HG03064 (cell line): ENCODE measurements around the gene KIRREL3.

Source experiments
- ATAC-seq: cut with Tn5 transposase; IDR thresholded peaks from one replicate; pipeline ENCODE4 v1.9.1; 2021; ENCODE audit warnings: low read depth; ENCODE audit not compliant: unreplicated experiment

The KIRREL3 gene

DNA sequence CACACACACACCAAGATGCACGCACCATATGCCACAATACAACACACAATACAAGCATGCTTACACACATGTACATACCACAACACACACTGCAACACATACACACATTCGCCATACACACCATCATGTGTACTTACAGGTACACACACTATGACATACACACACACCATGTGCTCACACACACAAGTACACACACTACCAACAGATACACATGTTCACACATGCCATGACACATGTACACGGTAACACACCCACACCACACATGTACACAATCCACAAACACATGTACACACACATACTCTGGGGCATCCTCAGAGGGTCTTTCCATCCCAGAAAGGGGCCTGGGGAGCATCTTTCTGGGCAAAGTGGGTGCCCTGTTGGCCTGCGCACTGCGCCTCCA, 562.8 kb downstream of the KIRREL3 start:
- no peak for ATAC-seq

DNA sequence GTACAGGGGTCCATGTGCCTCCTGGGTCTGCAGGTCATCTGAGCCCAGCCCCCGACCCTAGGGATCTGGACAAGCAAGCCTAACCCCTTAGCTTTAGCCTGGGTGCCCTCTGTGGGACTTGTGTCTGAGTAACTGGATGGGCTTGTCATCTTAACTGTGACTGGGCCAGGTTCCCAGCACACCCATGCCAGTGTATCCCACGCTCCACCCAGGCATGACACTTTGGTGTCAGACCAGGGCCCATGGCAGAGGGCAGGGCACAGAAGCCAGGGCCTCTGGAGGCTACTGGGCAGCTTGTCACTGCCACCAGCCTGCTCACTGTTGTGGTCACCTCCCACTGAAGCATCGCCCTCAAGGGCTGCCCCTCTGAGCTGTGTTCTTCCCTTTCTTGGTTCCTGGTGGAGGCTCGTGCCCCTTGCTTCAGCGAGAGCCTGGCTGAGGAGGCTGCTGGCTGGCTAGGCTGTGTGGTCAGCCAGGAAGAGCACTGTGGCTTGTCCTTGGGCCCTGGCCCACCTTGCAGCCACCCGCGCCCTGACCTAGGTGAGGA, 564.3 kb downstream of the KIRREL3 start:
- no peak for ATAC-seq

DNA sequence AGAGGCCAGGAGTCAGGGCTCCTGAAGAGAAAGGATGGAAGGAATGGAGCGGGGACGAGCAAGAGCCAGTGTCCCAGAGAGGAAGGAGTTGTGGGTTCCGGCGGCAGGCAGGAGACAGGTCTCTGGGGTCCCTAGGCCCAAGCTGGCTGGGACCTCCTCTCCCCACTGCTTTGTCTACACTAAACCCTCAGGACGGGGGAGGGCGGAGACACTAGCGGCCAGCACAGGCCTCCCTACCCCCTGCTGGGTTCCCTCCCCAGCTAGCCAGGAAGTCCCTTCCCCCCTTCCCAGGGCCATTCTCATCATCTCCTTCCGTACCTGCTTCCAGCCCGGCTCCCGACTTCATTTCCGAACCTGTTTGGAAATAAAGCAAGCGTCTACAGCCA, 565.6 kb downstream of the KIRREL3 start:
- ATAC-seq: no peak

GRCh38 chr11:126433989-126434949, 566.3 kb downstream of the KIRREL3 start:
- ATAC-seq: no peak

- ATAC-seq: no peak
Observed at GRCh38 chr11:126433244-126433846, 567.2 kb downstream of the KIRREL3 start.

- no peak for ATAC-seq
Observed at GRCh38 chr11:126432525-126432924, 568.0 kb downstream of the KIRREL3 start.

GRCh38 chr11:126432065-126432461, 568.5 kb downstream of the KIRREL3 start:
- ATAC-seq: no peak

DNA sequence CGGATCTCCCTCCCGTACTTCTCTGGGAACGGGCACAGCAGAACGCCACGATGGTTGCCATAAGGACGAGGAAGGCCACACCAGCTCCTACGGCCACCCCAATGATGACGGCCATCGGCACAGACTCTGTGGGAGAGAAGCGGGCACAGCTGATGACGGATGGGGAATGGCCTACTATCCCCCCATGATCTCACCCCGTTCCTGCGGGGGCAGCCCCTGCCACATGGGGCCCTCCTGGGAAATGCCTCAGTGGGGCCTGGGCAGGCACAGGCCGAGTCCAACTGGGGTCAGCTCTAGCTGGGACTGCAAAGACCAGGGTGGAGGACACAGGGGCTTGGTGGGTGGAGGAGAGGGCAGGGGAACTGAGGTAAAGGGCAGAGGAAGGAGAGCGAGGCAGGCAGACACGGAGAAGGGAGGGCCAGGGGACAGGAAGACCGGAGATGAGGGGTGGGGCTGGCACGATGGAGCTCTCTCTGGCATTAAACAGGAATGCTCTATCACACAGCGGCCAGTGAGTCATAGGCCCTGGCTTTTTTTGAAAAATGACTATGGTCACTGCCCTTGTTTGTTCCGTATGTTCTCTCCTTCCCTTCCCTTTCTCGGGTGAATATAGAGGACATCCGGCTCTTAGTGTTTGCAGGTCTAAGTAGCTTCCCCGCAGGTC, 569.0 kb downstream of the KIRREL3 start:
- ATAC-seq: no peak

DNA sequence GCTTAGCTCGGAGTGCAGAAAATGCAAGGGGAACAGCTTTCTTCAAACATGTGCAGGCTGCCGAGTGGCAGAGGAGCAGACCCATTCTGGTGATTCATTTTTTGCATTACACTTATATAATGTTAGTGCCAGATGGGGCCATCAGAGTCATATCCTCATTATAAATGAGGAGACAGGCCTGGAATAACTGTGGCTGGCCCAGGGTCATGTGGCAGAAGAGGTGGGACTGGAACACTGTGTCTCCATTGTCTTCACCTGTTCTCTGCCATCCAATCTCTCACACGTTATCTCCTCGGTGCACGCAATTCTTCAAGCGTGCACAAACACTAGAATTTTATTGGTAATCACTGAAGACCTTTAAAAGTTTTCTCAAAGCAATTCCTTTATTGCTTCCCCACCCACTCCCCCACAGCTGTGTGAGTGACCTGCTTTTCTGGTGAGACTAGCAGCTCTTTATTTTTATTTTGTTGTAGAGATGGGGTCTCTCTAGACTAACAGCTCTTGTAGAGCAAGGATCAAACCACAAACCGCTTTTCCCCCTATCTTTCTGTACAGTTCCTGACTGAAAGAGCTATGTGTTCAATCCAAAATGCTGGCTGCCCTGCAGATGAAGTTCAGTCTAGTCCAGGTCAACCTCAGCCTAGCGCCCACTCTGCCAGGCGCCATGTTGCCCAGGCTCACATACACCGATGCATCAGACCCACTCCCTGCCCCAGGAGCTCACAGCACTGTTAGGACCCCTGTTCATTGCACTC, 569.8 kb downstream of the KIRREL3 start:
- ATAC-seq: no peak

GRCh38 chr11:126426820-126427749, 573.5 kb downstream of the KIRREL3 start:
- no peak for ATAC-seq

GRCh38 chr11:126426106-126426505, 574.5 kb downstream of the KIRREL3 start:
- no peak for ATAC-seq

DNA sequence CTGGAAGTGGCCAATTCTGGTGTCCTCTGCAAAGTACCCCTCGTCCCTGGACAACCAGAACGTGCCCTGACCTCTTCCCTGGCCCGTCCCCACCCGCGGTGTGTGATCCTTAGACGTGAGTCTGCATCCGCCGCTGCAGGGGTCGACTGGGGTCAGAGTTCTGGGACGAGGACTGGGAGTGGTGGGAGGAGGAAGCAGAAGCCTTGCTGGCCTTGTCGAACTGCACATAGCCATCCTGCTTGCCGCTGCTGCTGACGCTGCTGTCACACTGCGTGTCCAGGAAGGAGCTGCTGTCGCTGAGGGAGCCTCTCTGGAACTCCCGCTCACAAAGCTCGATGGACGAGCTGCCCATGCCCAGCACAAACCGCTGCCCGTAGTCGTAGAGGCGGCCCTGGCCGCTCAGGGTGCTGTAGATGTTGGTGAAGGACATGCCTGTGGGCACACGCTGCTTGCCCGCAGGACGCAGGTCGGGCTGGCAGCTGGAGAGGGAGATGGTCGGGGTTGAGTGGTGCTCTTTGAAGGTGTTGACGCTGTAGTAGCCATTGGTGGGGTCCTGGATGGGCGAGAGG, 576.0 kb downstream of the KIRREL3 start:
- no peak for ATAC-seq

- no peak for ATAC-seq
Observed at GRCh38 chr11:126423743-126424142, 576.8 kb downstream of the KIRREL3 start.

GRCh38 chr11:126423154-126423553, 577.4 kb downstream of the KIRREL3 start:
- no peak for ATAC-seq

DNA sequence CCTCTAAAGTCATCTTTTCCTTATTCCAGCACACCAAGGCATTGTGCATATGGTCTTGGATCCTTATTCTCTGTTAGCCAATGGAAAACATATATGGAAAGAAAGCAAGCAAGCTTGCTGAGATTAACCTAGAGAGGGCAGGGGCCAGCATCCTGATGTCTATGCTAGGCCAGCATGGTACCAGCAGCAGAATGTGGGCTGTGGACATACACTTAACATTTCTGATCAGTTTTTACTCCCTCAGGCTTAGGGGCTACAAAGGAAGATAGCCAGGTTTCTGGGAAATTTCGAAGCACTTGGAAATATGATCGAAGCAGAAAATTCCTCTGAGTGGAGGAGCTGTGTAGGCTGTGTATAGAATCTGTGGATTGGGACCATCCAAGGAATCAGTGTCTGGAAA, 578.1 kb downstream of the KIRREL3 start:
- no peak for ATAC-seq

GRCh38 chr11:126421271-126421671, 579.3 kb downstream of the KIRREL3 start:
- ATAC-seq: no peak

GRCh38 chr11:126420698-126421256, 579.8 kb downstream of the KIRREL3 start:
- no peak for ATAC-seq

- peak; percentile 68 for ATAC-seq
Observed at GRCh38 chr11:126419801-126420697, 580.5 kb downstream of the KIRREL3 start.
